Sigmoid colon (tissue), 7 donors: ENCODE measurements around the gene GRID2. TPM values are rescaled to one million over a fixed set of nuclear protein-coding genes. Genes with fewer than 3 reads are reported as not detected.

ENCODE experiments used
- DNase-seq: peaks from one replicate; pipeline ENCODE4 v3.0.0-alpha.2; 2019
- H3K27ac ChIP-seq, 4 donors: fragments of 200-600 bp; sonication (generic); one replicate each; pipeline ENCODE4 v1.5.1; 2016 to 2019; ENCODE audit warnings: mild to moderate bottlenecking in 1 of 4
- H3K27me3 ChIP-seq, 3 donors: fragments of 200-600 bp; sonication (generic); one replicate each; pipeline ENCODE4 v1.5.1; 2019; ENCODE audit warnings: mild to moderate bottlenecking in 1 of 3
- H3K36me3 ChIP-seq, 4 donors: fragments of 200-600 bp; sonication (generic); one replicate each; pipeline ENCODE4 v1.5.1; 2016 to 2019
- H3K4me1 ChIP-seq, 4 donors: fragments of 200-600 bp; sonication (generic); one replicate each; pipeline ENCODE4 v1.5.1; 2017 to 2019
- H3K4me3 ChIP-seq, 4 donors: fragments of 200-600 bp; sonication (generic); one replicate each; pipeline ENCODE4 v1.5.1; 2017 to 2019; ENCODE audit warnings: mild to moderate bottlenecking in 2 of 4, moderate library complexity in 1 of 4
- H3K9me3 ChIP-seq, 4 donors: fragments of 200-600 bp in 3 of 4; sonication (generic) in 3 of 4; one replicate each; pipeline versions ENCODE4 v1.5.1 to v1.6.1; 2013 to 2019
- EP300 ChIP-seq, 4 donors: sonication (generic); formaldehyde crosslinking; IDR thresholded peaks; one replicate each; pipeline ENCODE4 v1.6.1; 2017; ENCODE audit warnings: antibody characterized with exemption in 4 of 4
- POLR2A ChIP-seq, 2 donors: fragments of 450-650 bp; IDR thresholded peaks; one replicate each; pipeline ENCODE4 v1.6.1; 2016; ENCODE audit warnings: antibody characterized with exemption in 2 of 2, mild to moderate bottlenecking in 2 of 2, moderate library complexity in 2 of 2
- POLR2AphosphoS5 ChIP-seq, 4 donors: sonication (generic); formaldehyde crosslinking; IDR thresholded peaks; one replicate each; pipeline ENCODE4 v1.6.1; 2017; ENCODE audit warnings: antibody characterized with exemption in 4 of 4
- WGBS, 2 donors: extraction: QIAGEN DNeasy Blood & Tissue Kit; methylation state at CpG; one replicate each; pipeline ENCODE4 v1.1.7; 2013; 5-methylcytosine and 5-hydroxymethylcytosine counted together
- intact Hi-C: fragments of 100-400 bp; cut with DNase I; formaldehyde crosslinking; loops from one replicate; pipeline ENCODE4 v1.15.1; 2023
- polyA plus RNA-seq, 3 donors: library from polyadenylated mRNA; stranded (reverse); fragments of 200-250 nt; gene quantifications; one replicate each; pipeline ENCODE4 v1.2.3, GENCODE V29; 2013
- total RNA-seq, 4 donors: library from RNA; depleted of rRNA; stranded (reverse); fragments of >200 nt; gene quantifications; one replicate each; pipeline ENCODE4 v1.1.0, GENCODE V29; 2016
- TF ChIP-seq, protein P1 (sequence below), 4 experiments: fragments of 450-650 bp in 3 of 4; fragments of 200-600 bp in 1 of 4; IDR thresholded peaks; one replicate each; pipeline ENCODE4 v1.5.1; 2016 to 2019; ENCODE audit warnings: antibody characterized with exemption in 4 of 4, mild to moderate bottlenecking in 3 of 4, moderate library complexity in 2 of 4
- donor health status: healthy with polysubstance abuse.
- donor health status: Bipolar disorder and iron deficiency.
- donor health status: healthy.

Gene GRID2
- total and polyA plus RNA-seq, 7 donors, result 0.04 to 1.9 (median 0.28) TPM; not detected in 2

DNA sequence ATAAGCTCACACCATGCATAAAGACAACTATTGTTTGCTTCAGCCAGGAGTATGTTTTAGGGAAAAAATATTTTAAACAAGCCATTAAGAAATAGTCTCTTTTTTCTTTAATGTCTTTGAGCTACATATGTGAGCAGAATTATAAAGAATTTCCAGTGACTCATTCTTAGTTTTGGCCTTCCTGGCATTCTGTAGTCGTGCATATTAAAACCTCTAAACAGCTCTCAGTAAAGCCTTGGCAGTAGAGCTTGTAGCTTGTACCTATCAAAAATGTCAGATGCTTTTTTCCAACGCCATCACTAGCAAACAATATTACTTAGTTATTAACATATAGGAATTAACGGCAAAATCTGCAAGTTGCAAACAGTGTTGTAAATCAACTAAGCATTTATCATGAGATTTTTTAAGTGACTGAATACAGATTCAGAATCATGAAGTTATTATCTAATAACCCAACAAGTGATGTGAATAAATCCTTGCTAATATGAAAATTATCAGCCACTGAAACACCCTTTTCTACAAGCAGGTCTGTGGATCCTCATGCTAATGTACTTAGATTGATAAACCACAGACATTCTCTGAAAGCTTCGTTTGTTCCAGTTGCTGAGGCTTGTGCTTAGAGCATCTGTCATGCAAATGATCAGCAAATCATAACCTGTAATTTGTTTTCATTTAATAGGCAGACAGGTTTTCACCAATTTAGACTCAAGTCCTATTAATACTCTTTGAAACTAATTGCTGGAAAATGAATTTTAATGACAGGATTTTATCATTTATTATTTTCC, 1112.8 kb downstream of the GRID2 start:
- no peaks in the 10 kb centered on the region for H3K36me3 ChIP-seq
- intact Hi-C loops, result no loop called here
- H3K9me3 ChIP-seq, result no peaks in the 10 kb centered on the region
- H3K4me3 ChIP-seq, result no peak overlapping the region
- no peaks in the 10 kb centered on the region for H3K4me1 ChIP-seq
- H3K27me3 ChIP-seq, result no peaks in the 10 kb centered on the region
- no peak overlapping the region for H3K27ac ChIP-seq
- WGBS, 2 donors, result 67 to 77% methylated on average over 4 of the region's 4 CpGs
- DNase-seq, result no peak
- TF ChIP-seq, protein P1, sequence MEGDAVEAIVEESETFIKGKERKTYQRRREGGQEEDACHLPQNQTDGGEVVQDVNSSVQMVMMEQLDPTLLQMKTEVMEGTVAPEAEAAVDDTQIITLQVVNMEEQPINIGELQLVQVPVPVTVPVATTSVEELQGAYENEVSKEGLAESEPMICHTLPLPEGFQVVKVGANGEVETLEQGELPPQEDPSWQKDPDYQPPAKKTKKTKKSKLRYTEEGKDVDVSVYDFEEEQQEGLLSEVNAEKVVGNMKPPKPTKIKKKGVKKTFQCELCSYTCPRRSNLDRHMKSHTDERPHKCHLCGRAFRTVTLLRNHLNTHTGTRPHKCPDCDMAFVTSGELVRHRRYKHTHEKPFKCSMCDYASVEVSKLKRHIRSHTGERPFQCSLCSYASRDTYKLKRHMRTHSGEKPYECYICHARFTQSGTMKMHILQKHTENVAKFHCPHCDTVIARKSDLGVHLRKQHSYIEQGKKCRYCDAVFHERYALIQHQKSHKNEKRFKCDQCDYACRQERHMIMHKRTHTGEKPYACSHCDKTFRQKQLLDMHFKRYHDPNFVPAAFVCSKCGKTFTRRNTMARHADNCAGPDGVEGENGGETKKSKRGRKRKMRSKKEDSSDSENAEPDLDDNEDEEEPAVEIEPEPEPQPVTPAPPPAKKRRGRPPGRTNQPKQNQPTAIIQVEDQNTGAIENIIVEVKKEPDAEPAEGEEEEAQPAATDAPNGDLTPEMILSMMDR (IDR thresholded peaks at IDR 0.05), result no peak
- TF ChIP-seq POLR2A (IDR thresholded peaks at IDR 0.05), result no peak

DNA sequence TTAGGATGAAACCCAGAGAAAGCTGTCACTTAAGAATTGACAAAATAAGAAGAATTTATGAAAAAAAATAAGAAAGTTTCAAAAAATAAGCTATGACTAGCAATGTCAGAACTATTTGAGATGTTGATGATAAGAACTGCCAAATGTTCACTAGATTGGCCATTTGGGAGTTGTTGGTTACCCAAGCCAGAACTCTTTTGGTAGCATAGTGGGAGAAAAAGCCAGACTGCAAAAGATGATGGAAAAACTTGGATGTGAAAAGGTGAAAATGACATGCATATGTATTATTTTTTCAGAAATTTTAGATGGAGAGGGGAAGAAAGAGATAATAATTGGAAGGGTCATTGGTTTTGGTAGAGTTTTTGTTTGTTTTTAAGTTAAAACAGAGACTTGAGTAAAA, 1127.6 kb downstream of the GRID2 start:
- H3K9me3 ChIP-seq, result no peaks in the 10 kb centered on the region
- intact Hi-C loops, result no loop called here
- no peaks in the 10 kb centered on the region for H3K4me1 ChIP-seq
- H3K4me3 ChIP-seq, result no peak overlapping the region
- no peaks in the 10 kb centered on the region for H3K36me3 ChIP-seq
- no peak for DNase-seq
- TF ChIP-seq POLR2A (IDR thresholded peaks at IDR 0.05), result no peak
- TF ChIP-seq, protein P1 (IDR thresholded peaks at IDR 0.05), result no peak
- no peak for TF ChIP-seq POLR2AphosphoS5 (IDR thresholded peaks at IDR 0.05)
- no peak for TF ChIP-seq EP300 (IDR thresholded peaks at IDR 0.05)
- H3K27ac ChIP-seq, result no peak overlapping the region
- H3K27me3 ChIP-seq, result no peaks in the 10 kb centered on the region

DNA sequence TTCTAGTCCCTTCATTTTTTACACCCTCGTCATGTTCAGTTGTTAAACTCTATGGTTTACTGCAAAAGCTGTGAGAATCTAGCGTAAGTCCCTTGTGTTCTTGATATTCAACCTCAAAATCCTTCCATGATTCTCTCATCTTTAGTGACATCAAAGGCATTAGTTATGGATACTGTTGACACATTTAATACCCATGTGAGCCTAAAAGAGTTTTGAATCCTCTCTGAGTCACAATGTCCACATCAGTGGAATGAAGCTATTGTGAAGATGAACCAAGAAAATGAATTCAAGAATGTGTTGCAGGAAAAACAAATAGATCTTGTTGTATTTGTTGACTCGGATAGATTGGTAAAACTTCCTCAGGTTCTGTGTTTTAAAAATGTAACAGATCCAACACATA, 1130.1 kb downstream of the GRID2 start:
- H3K4me3 ChIP-seq, result no peak overlapping the region
- 91% methylated on average over 3 of the region's 3 CpGs for WGBS, 2 donors
- H3K27me3 ChIP-seq, result no peaks in the 10 kb centered on the region
- no peaks in the 10 kb centered on the region for H3K36me3 ChIP-seq
- no peaks in the 10 kb centered on the region for H3K9me3 ChIP-seq
- H3K27ac ChIP-seq, result no peak overlapping the region
- H3K4me1 ChIP-seq, result no peaks in the 10 kb centered on the region
- no peak for TF ChIP-seq POLR2AphosphoS5 (IDR thresholded peaks at IDR 0.05)
- no peak for TF ChIP-seq POLR2A (IDR thresholded peaks at IDR 0.05)
- no peak for TF ChIP-seq EP300 (IDR thresholded peaks at IDR 0.05)
- TF ChIP-seq, protein P1 (IDR thresholded peaks at IDR 0.05), result no peak
- intact Hi-C loops, result no loop called here
- no peak for DNase-seq

DNA sequence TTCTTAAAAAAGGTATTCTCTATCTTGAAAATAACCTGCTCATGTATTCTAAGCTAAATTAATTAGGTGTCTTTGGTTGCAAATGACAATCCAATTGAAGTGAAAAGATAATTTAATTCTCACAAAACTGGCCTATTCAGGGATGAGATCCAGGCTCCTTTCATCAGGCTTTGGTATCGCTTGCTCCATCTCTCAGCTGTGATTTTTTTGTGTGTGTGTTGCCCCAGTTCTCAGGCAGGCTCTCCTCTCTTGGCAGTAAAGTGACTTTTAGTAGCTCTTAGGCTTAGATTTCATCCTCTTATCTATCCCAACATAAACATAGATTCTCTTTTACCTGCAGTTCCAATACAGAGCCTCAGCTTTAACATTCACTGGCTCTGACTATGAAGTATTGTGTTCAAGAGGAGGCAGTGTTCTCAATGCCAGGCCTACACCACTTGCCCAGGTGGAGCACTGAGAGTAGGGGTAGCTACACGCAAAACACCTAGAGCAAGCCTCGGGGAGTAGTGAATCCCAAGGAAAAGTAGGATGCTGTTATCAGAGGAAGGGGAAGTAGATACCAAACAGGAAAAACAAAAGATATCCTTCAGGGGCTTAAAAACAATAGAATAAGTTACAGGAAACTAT, 1132.3 kb downstream of the GRID2 start:
- Histone ChIP-seq H3K36me3 (no peaks in the 10 kb centered on the region), H3K4me1 (no peaks in the 10 kb centered on the region), H3K4me3 (no peak overlapping the region), H3K27ac (no peak overlapping the region), H3K27me3 (no peaks in the 10 kb centered on the region), H3K9me3 (no peaks in the 10 kb centered on the region)
- no peak for DNase-seq
- intact Hi-C loops, result no loop called here
- 87 to 94% methylated on average over 3 of the region's 3 CpGs for WGBS, 2 donors
- TF ChIP-seq POLR2A (IDR thresholded peaks at IDR 0.05) (no peak), POLR2AphosphoS5 (IDR thresholded peaks at IDR 0.05) (no peak), EP300 (IDR thresholded peaks at IDR 0.05) (no peak)
- TF ChIP-seq, protein P1 (IDR thresholded peaks at IDR 0.05), result no peak
